GM08714 (cell line): ENCODE measurements around the gene CEBPZ.

Experiments used
- H3K4me3 ChIP-seq: fragments of 200-500 bp; sonication (Bioruptor generic); 2 replicates; pipeline ENCODE4 v1.5.1; 2014; ENCODE audit warnings: mild to moderate bottlenecking, low read length, inconsistent platforms
- ZNF274 ChIP-seq: IDR thresholded peaks from 2 replicates; pipeline ENCODE4 v1.6.1; 2012; ENCODE audit warnings: mild to moderate bottlenecking, low read depth, low read length

The CEBPZ gene

DNA sequence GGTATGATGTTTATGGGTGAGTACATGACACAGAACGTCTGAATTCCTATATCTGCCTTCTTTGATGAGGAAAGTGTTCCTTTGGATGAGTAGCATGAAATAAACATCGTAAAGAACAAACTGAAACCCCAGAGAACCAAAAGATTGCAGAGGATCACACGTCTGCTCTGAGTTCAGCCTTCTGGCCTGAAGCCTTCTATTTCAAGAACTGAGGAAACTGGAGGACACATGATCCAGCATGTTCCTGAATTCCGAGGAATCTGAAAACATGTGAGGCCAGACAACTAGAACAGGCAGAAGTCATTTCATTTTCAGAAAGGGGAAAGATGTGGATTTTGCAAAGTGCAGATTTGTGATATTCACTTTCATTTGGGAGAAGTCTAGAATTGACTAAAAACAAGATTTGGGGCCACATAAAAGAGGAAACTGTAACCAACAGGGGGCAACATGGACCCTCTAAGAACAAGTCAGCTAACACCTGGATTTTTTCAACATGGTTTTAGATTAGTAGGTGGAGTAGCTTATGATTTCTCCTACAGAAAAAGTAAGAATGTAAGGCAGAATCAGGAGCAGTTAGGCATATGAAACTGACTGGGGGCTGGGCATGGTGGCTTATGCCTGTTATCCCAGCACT, 51.3 kb downstream of the CEBPZ start:
- no peak overlapping the region for H3K4me3 ChIP-seq
- TF ChIP-seq ZNF274 = no peak

DNA sequence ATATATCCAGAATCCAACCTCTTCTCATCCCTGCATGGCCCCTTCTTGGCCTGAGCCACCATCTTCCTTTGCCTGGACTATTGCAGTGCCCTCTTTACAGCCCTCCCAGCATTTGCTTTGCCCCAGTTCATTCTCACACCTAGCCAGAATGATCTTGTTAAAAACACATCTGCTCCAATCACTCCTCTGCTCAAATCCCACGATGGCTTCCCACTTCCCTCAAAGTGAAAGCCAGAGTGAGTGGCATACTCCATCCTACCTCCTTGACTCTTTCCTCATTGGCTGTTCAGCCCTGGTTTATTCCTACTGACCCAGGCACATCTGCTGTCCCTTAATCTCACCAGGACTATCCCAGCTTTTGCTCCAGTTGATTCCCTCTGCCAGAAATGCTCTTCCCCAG, 57.7 kb downstream of the CEBPZ start:
- H3K4me3 ChIP-seq = no peak overlapping the region
- TF ChIP-seq ZNF274 = no peak

DNA sequence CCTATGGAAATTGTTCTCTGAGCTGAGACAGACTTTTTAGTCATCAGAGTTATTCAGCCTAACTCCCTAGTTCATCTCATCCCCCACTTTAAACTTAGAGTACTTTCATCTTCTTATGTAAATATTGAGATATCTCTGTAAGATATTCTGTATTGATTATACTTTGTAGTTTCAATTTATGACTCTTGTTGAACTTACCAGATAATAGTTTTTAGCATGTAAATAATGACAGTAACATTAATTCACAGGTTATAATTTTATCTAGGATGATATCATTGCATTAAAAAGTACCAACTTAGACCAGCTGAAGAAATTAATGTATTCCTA, 59.8 kb downstream of the CEBPZ start:
- H3K4me3 ChIP-seq = no peak overlapping the region

DNA sequence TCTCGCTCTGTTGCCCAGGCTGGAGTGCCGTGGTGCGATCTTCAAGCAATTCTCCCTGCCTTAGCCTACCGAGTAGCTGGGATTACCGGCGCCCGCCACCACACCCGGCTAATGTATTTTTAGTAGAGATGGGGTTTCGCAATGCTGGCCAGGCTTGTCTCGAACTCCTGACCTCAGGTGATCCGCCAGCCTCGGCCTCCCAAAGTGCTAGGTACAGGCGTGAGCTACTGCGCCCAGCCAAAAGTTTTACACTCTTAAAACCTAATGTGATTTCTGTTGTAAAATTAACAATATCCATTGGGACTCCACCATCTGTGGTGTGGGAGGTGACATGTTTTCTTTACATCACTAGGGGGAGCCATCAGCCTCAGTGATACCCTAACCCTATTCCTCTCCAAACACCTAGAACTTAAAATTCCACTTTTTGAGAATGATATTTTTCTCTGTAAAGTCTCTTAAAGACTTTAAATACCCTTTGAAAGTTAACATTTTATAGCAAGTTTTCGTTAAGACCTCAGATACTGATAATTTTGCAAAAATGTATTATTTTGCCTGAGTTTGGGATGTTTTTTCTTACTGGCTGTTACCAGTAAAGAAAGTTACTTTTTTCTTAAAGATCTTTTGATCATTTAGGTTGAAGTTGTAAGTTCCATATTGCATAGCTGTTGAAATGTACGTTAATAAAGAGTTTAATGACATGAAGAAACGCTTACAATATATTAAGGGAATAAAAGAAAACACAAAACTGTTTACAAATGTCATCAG, 63.0 kb downstream of the CEBPZ start:
- H3K4me3 ChIP-seq = no peak overlapping the region
- TF ChIP-seq ZNF274 = no peak

More for the DNA sequence above, 59.8 kb downstream of the CEBPZ start:
- no peak for TF ChIP-seq ZNF274

DNA sequence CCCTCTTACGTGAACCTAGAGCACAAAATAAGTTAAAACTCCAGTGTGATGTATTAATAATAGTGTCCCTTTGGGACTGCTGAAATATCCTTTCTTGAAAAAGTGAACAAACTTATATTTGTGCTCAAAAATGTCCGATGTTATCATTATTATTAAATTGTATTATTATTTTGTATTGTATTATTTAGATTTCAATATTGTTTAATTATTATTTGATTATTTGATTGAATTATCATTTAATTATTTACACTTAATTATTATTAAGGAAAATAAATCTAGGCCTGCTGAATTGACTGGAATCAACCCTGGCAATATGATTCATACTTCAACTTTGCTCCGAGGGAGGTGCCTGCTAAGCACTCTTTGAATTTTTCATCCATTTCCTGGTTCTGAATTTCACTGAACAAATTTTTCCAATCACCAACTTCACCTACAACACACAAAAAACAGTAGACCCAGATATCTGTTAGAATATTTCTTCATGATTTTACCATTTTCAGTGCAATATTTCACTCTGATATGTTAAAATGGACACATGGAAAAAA, 63.7 kb downstream of the CEBPZ start:
- TF ChIP-seq ZNF274 = no peak
- no peak overlapping the region for H3K4me3 ChIP-seq

- H3K4me3 ChIP-seq = no peak overlapping the region
- TF ChIP-seq ZNF274 = no peak
Measured at GRCh38 chr2:37164757-37165156, 66.6 kb downstream of the CEBPZ start.

- no peak for TF ChIP-seq ZNF274
- H3K4me3 ChIP-seq = peak within 1 kb of the TSS; percentile 96
Measured at GRCh38 chr2:37156857-37157714, 74.3 kb downstream of the CEBPZ start, which contains the start of gene EIF2AK2. EIF2AK2 (minus strand) TSS chr2:37156980; CDS start chr2:37147806, 9,174 bp downstream.

- no peak for TF ChIP-seq ZNF274
Measured at GRCh38 chr2:37156071-37156856, 75.1 kb downstream of the CEBPZ start.

GRCh38 chr2:37154785-37155184, 76.6 kb downstream of the CEBPZ start:
- peak overlapping the region; percentile 96 for H3K4me3 ChIP-seq
- no peak for TF ChIP-seq ZNF274

More at GRCh38 chr2:37156071-37156856, 75.1 kb downstream of the CEBPZ start:
- peak overlapping the region; percentile 96 for H3K4me3 ChIP-seq

GRCh38 chr2:37153224-37153623, 78.2 kb downstream of the CEBPZ start:
- no peak overlapping the region for H3K4me3 ChIP-seq
- no peak for TF ChIP-seq ZNF274
